Loucy (cell line): ENCODE data around the gene TRAT1.

Experiments used
- H2AFZ ChIP-seq: fragments of 200-600 bp; sonication (generic); 2 replicates; pipeline ENCODE4 v1.6.0; 2016; ENCODE audit warnings: antibody characterized with exemption, mild to moderate bottlenecking, low read length, moderate library complexity
- H3F3A ChIP-seq: fragments of 200-600 bp; 2 replicates; pipeline ENCODE4 v1.6.0; 2016; ENCODE audit warnings: antibody characterized with exemption, low read depth, mild to moderate bottlenecking
- H3K27me3 ChIP-seq: fragments of 200-600 bp; sonication (generic); 2 replicates; pipeline ENCODE4 v1.6.1; 2014; ENCODE audit warnings: low read length, mild to moderate bottlenecking; ENCODE audit not compliant: insufficient read depth, poor library complexity, severe bottlenecking
- H3K36me3 ChIP-seq: fragments of 200-600 bp; sonication (generic); 2 replicates; pipeline ENCODE4 v1.6.1; 2016; ENCODE audit warnings: low read length; ENCODE audit not compliant: insufficient read depth
- H3K4me1 ChIP-seq: fragments of 200-600 bp; sonication (generic); 2 replicates; pipeline ENCODE4 v1.5.1; 2014; ENCODE audit warnings: low read length, mild to moderate bottlenecking; ENCODE audit not compliant: insufficient read depth, poor library complexity, severe bottlenecking
- H3K4me2 ChIP-seq: fragments of 200-600 bp; sonication (generic); 2 replicates; pipeline ENCODE4 v1.6.0; 2014; ENCODE audit warnings: antibody characterized with exemption, low read length, low read depth, mild to moderate bottlenecking; ENCODE audit not compliant: poor library complexity, severe bottlenecking
- H3K4me3 ChIP-seq: fragments of 200-600 bp; sonication (generic); 2 replicates; pipeline ENCODE4 v1.5.1; 2014; ENCODE audit warnings: low read length, mild to moderate bottlenecking, mixed read lengths; ENCODE audit not compliant: poor library complexity, severe bottlenecking
- H3K79me2 ChIP-seq: fragments of 200-600 bp; sonication (generic); 2 replicates; pipeline ENCODE4 v1.6.1; 2014; ENCODE audit warnings: low read length; ENCODE audit not compliant: insufficient read depth
- H3K9ac ChIP-seq: fragments of 200-600 bp; sonication (generic); 2 replicates; pipeline ENCODE4 v1.6.0; 2014; ENCODE audit warnings: mild to moderate bottlenecking, low read depth, low read length, moderate library complexity; ENCODE audit not compliant: poor library complexity, severe bottlenecking
- H3K9me2 ChIP-seq: fragments of 200-600 bp; sonication (generic); replicated peaks from 2 replicates; pipeline ENCODE4 v1.6.1; 2016; ENCODE audit warnings: low read depth, low read length, mixed read lengths
- H3K9me3 ChIP-seq: fragments of 200-600 bp; sonication (generic); 2 replicates; pipeline ENCODE4 v1.6.1; 2014; ENCODE audit warnings: mild to moderate bottlenecking, antibody characterized with exemption, low read length, low read depth; ENCODE audit not compliant: insufficient read depth
- H4K20me1 ChIP-seq: fragments of 200-600 bp; sonication (generic); 2 replicates; pipeline ENCODE4 v1.6.0; 2014; ENCODE audit warnings: antibody characterized with exemption, low read length, mild to moderate bottlenecking; ENCODE audit not compliant: insufficient read depth, poor library complexity, severe bottlenecking
- EZH2phosphoT487 ChIP-seq: fragments of 200-600 bp; IDR thresholded peaks from 2 replicates; pipeline ENCODE4 v1.6.1; 2018; ENCODE audit warnings: antibody characterized with exemption, mild to moderate bottlenecking, moderate library complexity, borderline replicate concordance
- TF ChIP-seq, protein P1 (sequence below): fragments of 200-600 bp; sonication (generic); conservative IDR thresholded peaks from 2 replicates; pipeline ENCODE4 v1.5.1; 2014; ENCODE audit warnings: mild to moderate bottlenecking, antibody characterized with exemption, low read length

The TRAT1 gene

GRCh38 chr3:108780235-108780634, 42.4 kb upstream of the TRAT1 start:
- H3K9me2 ChIP-seq: no peaks in the 10 kb centered on the region
- H3F3A ChIP-seq: no peaks in the 10 kb centered on the region
- H3K4me2 ChIP-seq: no peak overlapping the region
- H3K36me3 ChIP-seq: no peaks in the 10 kb centered on the region
- no peaks in the 10 kb centered on the region for H3K27me3 ChIP-seq
- H3K9me3 ChIP-seq: no peaks in the 10 kb centered on the region
- no peak for TF ChIP-seq EZH2phosphoT487
- TF ChIP-seq, protein P1, sequence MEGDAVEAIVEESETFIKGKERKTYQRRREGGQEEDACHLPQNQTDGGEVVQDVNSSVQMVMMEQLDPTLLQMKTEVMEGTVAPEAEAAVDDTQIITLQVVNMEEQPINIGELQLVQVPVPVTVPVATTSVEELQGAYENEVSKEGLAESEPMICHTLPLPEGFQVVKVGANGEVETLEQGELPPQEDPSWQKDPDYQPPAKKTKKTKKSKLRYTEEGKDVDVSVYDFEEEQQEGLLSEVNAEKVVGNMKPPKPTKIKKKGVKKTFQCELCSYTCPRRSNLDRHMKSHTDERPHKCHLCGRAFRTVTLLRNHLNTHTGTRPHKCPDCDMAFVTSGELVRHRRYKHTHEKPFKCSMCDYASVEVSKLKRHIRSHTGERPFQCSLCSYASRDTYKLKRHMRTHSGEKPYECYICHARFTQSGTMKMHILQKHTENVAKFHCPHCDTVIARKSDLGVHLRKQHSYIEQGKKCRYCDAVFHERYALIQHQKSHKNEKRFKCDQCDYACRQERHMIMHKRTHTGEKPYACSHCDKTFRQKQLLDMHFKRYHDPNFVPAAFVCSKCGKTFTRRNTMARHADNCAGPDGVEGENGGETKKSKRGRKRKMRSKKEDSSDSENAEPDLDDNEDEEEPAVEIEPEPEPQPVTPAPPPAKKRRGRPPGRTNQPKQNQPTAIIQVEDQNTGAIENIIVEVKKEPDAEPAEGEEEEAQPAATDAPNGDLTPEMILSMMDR: no peak
- no peak overlapping the region for H2AFZ ChIP-seq
- no peaks in the 10 kb centered on the region for H3K79me2 ChIP-seq
- peaks cover 29% of the 10 kb centered on the region for H3K4me1 ChIP-seq
- no peak overlapping the region for H3K4me3 ChIP-seq
- H4K20me1 ChIP-seq: no peaks in the 10 kb centered on the region
- H3K9ac ChIP-seq: no peak overlapping the region

GRCh38 chr3:108791473-108791872, 31.1 kb upstream of the TRAT1 start:
- Histone ChIP-seq H3K4me1 (no peaks in the 10 kb centered on the region), H3K9ac (no peak overlapping the region), H3F3A (no peaks in the 10 kb centered on the region), H4K20me1 (no peaks in the 10 kb centered on the region), H3K36me3 (no peaks in the 10 kb centered on the region), H3K4me3 (no peak overlapping the region), H3K9me3 (peaks cover 10% of the 10 kb centered on the region; the same call in 1 of the 2 replicates), H3K27me3 (no peaks in the 10 kb centered on the region), H3K79me2 (no peaks in the 10 kb centered on the region), H2AFZ (no peak overlapping the region), H3K4me2 (no peak overlapping the region), H3K9me2 (no peaks in the 10 kb centered on the region)
- no peak for TF ChIP-seq EZH2phosphoT487
- TF ChIP-seq, protein P1: no peak

GRCh38 chr3:108804437-108804836, 18.1 kb upstream of the TRAT1 start:
- Histone ChIP-seq H3K4me1 (peaks cover 23% of the 10 kb centered on the region), H2AFZ (no peak overlapping the region), H3K9me3 (no peaks in the 10 kb centered on the region), H3K4me3 (no peak overlapping the region), H3K9ac (no peak overlapping the region), H3K79me2 (no peaks in the 10 kb centered on the region), H3K4me2 (no peak overlapping the region), H3K27me3 (no peaks in the 10 kb centered on the region), H3F3A (peaks cover 9% of the 10 kb centered on the region; the same call in 1 of the 2 replicates), H3K9me2 (no peaks in the 10 kb centered on the region), H3K36me3 (no peaks in the 10 kb centered on the region), H4K20me1 (no peaks in the 10 kb centered on the region)
- TF ChIP-seq, protein P1: no peak
- TF ChIP-seq EZH2phosphoT487: no peak
